ACC112 (cell line): ENCODE results near the gene LAMB1.

Experiments
- H2AFZ ChIP-seq: fragments of 200-600 bp; sonication (generic); one replicate; pipeline ENCODE4 v1.6.0; 2017; ENCODE audit warnings: antibody characterized with exemption, low read length; ENCODE audit not compliant: unreplicated experiment
- H3K27ac ChIP-seq: fragments of 200-600 bp; sonication (generic); 2 replicates; pipeline ENCODE4 v1.5.1; 2014; ENCODE audit warnings: low read depth, mild to moderate bottlenecking, antibody characterized with exemption, low read length, moderate library complexity
- H3K27me3 ChIP-seq: fragments of 200-600 bp; sonication (generic); 2 replicates; pipeline ENCODE4 v1.6.1; 2014; ENCODE audit warnings: mild to moderate bottlenecking, antibody characterized with exemption, low read length, moderate library complexity, mixed read lengths; ENCODE audit not compliant: insufficient read depth
- H3K36me3 ChIP-seq: fragments of 200-600 bp; sonication (generic); 2 replicates; pipeline ENCODE4 v1.6.1; 2016; ENCODE audit warnings: mild to moderate bottlenecking, antibody characterized with exemption, low read length, moderate library complexity, mixed read lengths; ENCODE audit not compliant: insufficient read depth
- H3K4me1 ChIP-seq: fragments of 200-600 bp; sonication (generic); one replicate; pipeline ENCODE4 v1.6.1; 2016; ENCODE audit warnings: low read length, mixed read lengths; ENCODE audit not compliant: insufficient read depth, unreplicated experiment, control insufficient read depth
- H3K4me3 ChIP-seq: fragments of 200-600 bp; sonication (generic); 2 replicates; pipeline ENCODE4 v1.5.1; 2014; ENCODE audit warnings: mild to moderate bottlenecking, low read depth, low read length
- H3K79me2 ChIP-seq: fragments of 200-600 bp; sonication (generic); one replicate; pipeline ENCODE4 v1.6.0; 2016; ENCODE audit warnings: low read length; ENCODE audit not compliant: control insufficient read depth, unreplicated experiment, insufficient read depth

LAMB1 gene

GRCh38 chr7:107980671-107981190 is 22.2 kb downstream of the LAMB1 start:
- Histone ChIP-seq H3K4me1 (no peaks in the 10 kb centered on the region), H3K27ac (no peak overlapping the region), H2AFZ (no peak overlapping the region), H3K4me3 (no peak overlapping the region), H3K27me3 (no peaks in the 10 kb centered on the region), H3K36me3 (peaks cover 52% of the 10 kb centered on the region), H3K79me2 (peaks cover 17% of the 10 kb centered on the region)

GRCh38 chr7:107980171-107980570 is 22.8 kb downstream of the LAMB1 start:
- H3K27me3 ChIP-seq = no peaks in the 10 kb centered on the region
- H3K4me1 ChIP-seq = no peaks in the 10 kb centered on the region
- H3K36me3 ChIP-seq = peaks cover 57% of the 10 kb centered on the region
- H3K79me2 ChIP-seq = peaks cover 17% of the 10 kb centered on the region
- no peak overlapping the region for H2AFZ ChIP-seq
- no peak overlapping the region for H3K4me3 ChIP-seq
- H3K27ac ChIP-seq = no peak overlapping the region

- Histone ChIP-seq H3K27ac (no peak overlapping the region), H3K4me3 (no peak overlapping the region), H3K4me1 (peaks cover 6% of the 10 kb centered on the region), H3K27me3 (no peaks in the 10 kb centered on the region), H2AFZ (no peak overlapping the region), H3K79me2 (peaks cover 13% of the 10 kb centered on the region), H3K36me3 (peaks cover 60% of the 10 kb centered on the region)
These were observed 24.0 kb downstream of the LAMB1 start for GRCh38 chr7:107978815-107979408.

- H3K4me1 ChIP-seq = peaks cover 19% of the 10 kb centered on the region
- H2AFZ ChIP-seq = no peak overlapping the region
- H3K4me3 ChIP-seq = no peak overlapping the region
- H3K79me2 ChIP-seq = peaks cover 9% of the 10 kb centered on the region
- peaks cover 62% of the 10 kb centered on the region for H3K36me3 ChIP-seq
- H3K27me3 ChIP-seq = no peaks in the 10 kb centered on the region
- no peak overlapping the region for H3K27ac ChIP-seq
These were observed 25.9 kb downstream of the LAMB1 start for GRCh38 chr7:107977048-107977447.

GRCh38 chr7:107976620-107977019 is 26.3 kb downstream of the LAMB1 start:
- H3K27ac ChIP-seq = no peak overlapping the region
- no peak overlapping the region for H2AFZ ChIP-seq
- H3K27me3 ChIP-seq = no peaks in the 10 kb centered on the region
- peaks cover 23% of the 10 kb centered on the region for H3K4me1 ChIP-seq
- peaks cover 58% of the 10 kb centered on the region for H3K36me3 ChIP-seq
- peaks cover 7% of the 10 kb centered on the region for H3K79me2 ChIP-seq
- H3K4me3 ChIP-seq = no peak overlapping the region

GRCh38 chr7:107975394-107976013 is 27.5 kb downstream of the LAMB1 start:
- peaks cover 59% of the 10 kb centered on the region for H3K36me3 ChIP-seq
- H3K27ac ChIP-seq = no peak overlapping the region
- peaks cover 30% of the 10 kb centered on the region for H3K4me1 ChIP-seq
- H3K4me3 ChIP-seq = no peak overlapping the region
- peaks cover 10% of the 10 kb centered on the region for H3K79me2 ChIP-seq
- no peaks in the 10 kb centered on the region for H3K27me3 ChIP-seq
- no peak overlapping the region for H2AFZ ChIP-seq

GRCh38 chr7:107973861-107974260 is 29.1 kb downstream of the LAMB1 start:
- peak overlapping the region; percentile 81; the same call in 1 of the 2 replicates for H3K27ac ChIP-seq
- peaks cover 5% of the 10 kb centered on the region for H3K79me2 ChIP-seq
- no peaks in the 10 kb centered on the region for H3K27me3 ChIP-seq
- H2AFZ ChIP-seq = no peak overlapping the region
- H3K4me1 ChIP-seq = peaks cover 30% of the 10 kb centered on the region
- H3K36me3 ChIP-seq = peaks cover 57% of the 10 kb centered on the region
- H3K4me3 ChIP-seq = no peak overlapping the region

GRCh38 chr7:107972941-107973376 is 30.0 kb downstream of the LAMB1 start:
- no peak overlapping the region for H2AFZ ChIP-seq
- H3K27me3 ChIP-seq = no peaks in the 10 kb centered on the region
- H3K79me2 ChIP-seq = peaks cover 5% of the 10 kb centered on the region
- H3K36me3 ChIP-seq = peaks cover 58% of the 10 kb centered on the region
- peaks cover 30% of the 10 kb centered on the region for H3K4me1 ChIP-seq
- H3K4me3 ChIP-seq = no peak overlapping the region
- peak overlapping the region; percentile 81 for H3K27ac ChIP-seq

GRCh38 chr7:107972075-107972482 is 30.9 kb downstream of the LAMB1 start:
- no peak overlapping the region for H2AFZ ChIP-seq
- peaks cover 34% of the 10 kb centered on the region for H3K4me1 ChIP-seq
- peak overlapping the region; percentile 81 for H3K27ac ChIP-seq
- H3K79me2 ChIP-seq = peaks cover 8% of the 10 kb centered on the region
- no peak overlapping the region for H3K4me3 ChIP-seq
- H3K36me3 ChIP-seq = peaks cover 54% of the 10 kb centered on the region
- H3K27me3 ChIP-seq = no peaks in the 10 kb centered on the region

GRCh38 chr7:107971613-107972012 is 31.3 kb downstream of the LAMB1 start:
- H3K36me3 ChIP-seq = peaks cover 52% of the 10 kb centered on the region
- H3K27ac ChIP-seq = peak overlapping the region; percentile 81

GRCh38 chr7:107971100-107971499 is 31.9 kb downstream of the LAMB1 start:
- Histone ChIP-seq H2AFZ (no peak overlapping the region), H3K27ac (peak overlapping the region; percentile 81), H3K4me1 (peaks cover 36% of the 10 kb centered on the region), H3K79me2 (peaks cover 8% of the 10 kb centered on the region), H3K27me3 (no peaks in the 10 kb centered on the region), H3K36me3 (peaks cover 55% of the 10 kb centered on the region), H3K4me3 (no peak overlapping the region)

More at GRCh38 chr7:107971613-107972012, 31.3 kb downstream of the LAMB1 start:
- Histone ChIP-seq H3K27me3 (no peaks in the 10 kb centered on the region), H3K4me1 (peaks cover 36% of the 10 kb centered on the region), H3K79me2 (peaks cover 8% of the 10 kb centered on the region), H2AFZ (no peak overlapping the region), H3K4me3 (no peak overlapping the region)
